ENCODE results near the gene SLAMF7.
A peak's percentile ranks its signal among the peaks of the same experiment; 100 is the strongest.

Gene SLAMF7

GRCh38 chr1:160746836-160747500 is 7.9 kb downstream of the SLAMF7 start:
- no peak for DNase-seq (ENCODE audit: low spot score)

- DNase-seq (ENCODE audit: low spot score): no peak
Observed at GRCh38 chr1:160747717-160748116, 8.7 kb downstream of the SLAMF7 start.

GRCh38 chr1:160748181-160748877 is 9.3 kb downstream of the SLAMF7 start:
- no peak for DNase-seq (ENCODE audit: low spot score)

- DNase-seq (ENCODE audit: low spot score): no peak
Observed at GRCh38 chr1:160748878-160749269, 9.8 kb downstream of the SLAMF7 start.

GRCh38 chr1:160750608-160751007 is 11.6 kb downstream of the SLAMF7 start:
- DNase-seq (ENCODE audit: low spot score): no peak

GRCh38 chr1:160752406-160752805 is 13.4 kb downstream of the SLAMF7 start:
- DNase-seq (ENCODE audit: low spot score): no peak

- DNase-seq (ENCODE audit: low spot score): no peak
Observed at GRCh38 chr1:160752924-160753323, 13.9 kb downstream of the SLAMF7 start.

GRCh38 chr1:160753594-160753993 is 14.5 kb downstream of the SLAMF7 start:
- no peak for DNase-seq (ENCODE audit: low spot score)

GRCh38 chr1:160755461-160755860 is 16.4 kb downstream of the SLAMF7 start:
- no peak for DNase-seq (ENCODE audit: low spot score)

- DNase-seq (ENCODE audit: low spot score): no peak
Observed at GRCh38 chr1:160755911-160756848, 17.1 kb downstream of the SLAMF7 start.

- DNase-seq (ENCODE audit: low spot score): no peak
Observed at GRCh38 chr1:160756849-160757201, 17.8 kb downstream of the SLAMF7 start.

- no peak for DNase-seq (ENCODE audit: low spot score)
Observed at GRCh38 chr1:160758521-160758920, 19.5 kb downstream of the SLAMF7 start.

- no peak for DNase-seq (ENCODE audit: low spot score)
Observed at GRCh38 chr1:160759740-160760139, 20.7 kb downstream of the SLAMF7 start.

GRCh38 chr1:160761046-160761445 is 22.0 kb downstream of the SLAMF7 start:
- no peak for DNase-seq (ENCODE audit: low spot score)

GRCh38 chr1:160761886-160762285 is 22.8 kb downstream of the SLAMF7 start:
- DNase-seq (ENCODE audit: low spot score): no peak

GRCh38 chr1:160763993-160764392 is 24.9 kb downstream of the SLAMF7 start:
- no peak for DNase-seq (ENCODE audit: low spot score)

- DNase-seq (ENCODE audit: low spot score): no peak
Observed at GRCh38 chr1:160767395-160768294, 28.6 kb downstream of the SLAMF7 start.

GRCh38 chr1:160768295-160768657 is 29.2 kb downstream of the SLAMF7 start:
- DNase-seq (ENCODE audit: low spot score): peak; percentile 74

GRCh38 chr1:160772331-160772730 is 33.3 kb downstream of the SLAMF7 start:
- no peak for DNase-seq (ENCODE audit: low spot score)

GRCh38 chr1:160773093-160773492 is 34.0 kb downstream of the SLAMF7 start:
- no peak for DNase-seq (ENCODE audit: low spot score)

GRCh38 chr1:160774886-160775719 is 36.1 kb downstream of the SLAMF7 start:
- DNase-seq (ENCODE audit: low spot score): no peak

All from germinal center (tissue), 1 donor.